Neural cell (in vitro differentiated cells): ENCODE measurements around the gene NT5E.

Experiments used
- TAF1 ChIP-seq: IDR thresholded peaks from 2 replicates; pipeline ENCODE4 v1.6.1; 2012; ENCODE audit warnings: low read depth
- TF ChIP-seq, protein P1 (sequence below): fragments of 450-650 bp; IDR thresholded peaks from 2 replicates; pipeline ENCODE4 v1.5.1; 2014; ENCODE audit warnings: antibody characterized with exemption, mild to moderate bottlenecking, moderate library complexity; ENCODE audit not compliant: poor library complexity, severe bottlenecking

DNA sequence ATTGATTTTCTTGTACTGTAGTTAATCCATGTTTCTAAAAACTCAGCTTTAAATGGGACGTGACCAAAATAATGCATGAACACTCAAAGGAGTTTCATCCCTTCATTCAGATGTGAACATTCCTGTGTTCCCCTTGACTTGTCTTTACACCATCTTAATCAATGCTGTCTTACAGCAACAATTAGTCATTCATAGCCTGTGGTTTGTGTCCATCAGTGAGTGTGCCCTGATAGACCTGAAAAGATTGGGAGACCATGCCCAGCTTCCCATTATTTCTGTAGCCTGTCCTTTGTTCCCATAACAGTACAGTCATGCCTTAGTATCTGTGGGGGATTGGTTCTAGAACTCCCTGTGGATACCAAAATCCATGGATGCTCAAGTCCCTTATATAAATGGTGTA is 23.9 kb downstream of the NT5E start:
- TF ChIP-seq, protein P1, sequence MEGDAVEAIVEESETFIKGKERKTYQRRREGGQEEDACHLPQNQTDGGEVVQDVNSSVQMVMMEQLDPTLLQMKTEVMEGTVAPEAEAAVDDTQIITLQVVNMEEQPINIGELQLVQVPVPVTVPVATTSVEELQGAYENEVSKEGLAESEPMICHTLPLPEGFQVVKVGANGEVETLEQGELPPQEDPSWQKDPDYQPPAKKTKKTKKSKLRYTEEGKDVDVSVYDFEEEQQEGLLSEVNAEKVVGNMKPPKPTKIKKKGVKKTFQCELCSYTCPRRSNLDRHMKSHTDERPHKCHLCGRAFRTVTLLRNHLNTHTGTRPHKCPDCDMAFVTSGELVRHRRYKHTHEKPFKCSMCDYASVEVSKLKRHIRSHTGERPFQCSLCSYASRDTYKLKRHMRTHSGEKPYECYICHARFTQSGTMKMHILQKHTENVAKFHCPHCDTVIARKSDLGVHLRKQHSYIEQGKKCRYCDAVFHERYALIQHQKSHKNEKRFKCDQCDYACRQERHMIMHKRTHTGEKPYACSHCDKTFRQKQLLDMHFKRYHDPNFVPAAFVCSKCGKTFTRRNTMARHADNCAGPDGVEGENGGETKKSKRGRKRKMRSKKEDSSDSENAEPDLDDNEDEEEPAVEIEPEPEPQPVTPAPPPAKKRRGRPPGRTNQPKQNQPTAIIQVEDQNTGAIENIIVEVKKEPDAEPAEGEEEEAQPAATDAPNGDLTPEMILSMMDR, result no peak
- no peak for TF ChIP-seq TAF1
